ENCODE data around the gene NIT2. TPM values are rescaled to one million over a fixed set of nuclear protein-coding genes. Genes with fewer than 3 reads are reported as not detected.

The NIT2 gene
- total RNA-seq, 1 donor from 2014 or later: 24.7 TPM

DNA sequence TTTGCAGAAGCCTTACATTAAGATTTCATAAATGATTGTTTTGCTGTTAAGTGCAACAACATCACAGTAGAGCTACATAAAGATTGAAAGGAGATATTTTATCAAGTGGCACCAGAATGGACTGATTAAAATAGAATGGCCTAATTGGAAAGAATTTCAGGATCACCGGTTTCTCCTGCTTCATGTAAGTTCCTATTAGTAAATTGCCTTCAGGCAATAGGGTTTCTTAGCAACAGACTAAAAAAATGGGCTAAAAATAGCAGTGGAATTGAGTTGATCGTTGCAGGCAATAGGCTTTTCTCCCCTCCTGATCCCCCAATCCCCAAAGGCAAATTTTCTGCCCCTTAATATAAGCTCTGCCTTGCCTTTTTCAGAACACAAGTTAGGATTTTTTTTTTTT, 67.7 kb downstream of the NIT2 start:
- peak overlapping the region; percentile 78 for H3K4me3 ChIP-seq (ENCODE audit: low read depth, low read length)
- TF ChIP-seq, protein P1, sequence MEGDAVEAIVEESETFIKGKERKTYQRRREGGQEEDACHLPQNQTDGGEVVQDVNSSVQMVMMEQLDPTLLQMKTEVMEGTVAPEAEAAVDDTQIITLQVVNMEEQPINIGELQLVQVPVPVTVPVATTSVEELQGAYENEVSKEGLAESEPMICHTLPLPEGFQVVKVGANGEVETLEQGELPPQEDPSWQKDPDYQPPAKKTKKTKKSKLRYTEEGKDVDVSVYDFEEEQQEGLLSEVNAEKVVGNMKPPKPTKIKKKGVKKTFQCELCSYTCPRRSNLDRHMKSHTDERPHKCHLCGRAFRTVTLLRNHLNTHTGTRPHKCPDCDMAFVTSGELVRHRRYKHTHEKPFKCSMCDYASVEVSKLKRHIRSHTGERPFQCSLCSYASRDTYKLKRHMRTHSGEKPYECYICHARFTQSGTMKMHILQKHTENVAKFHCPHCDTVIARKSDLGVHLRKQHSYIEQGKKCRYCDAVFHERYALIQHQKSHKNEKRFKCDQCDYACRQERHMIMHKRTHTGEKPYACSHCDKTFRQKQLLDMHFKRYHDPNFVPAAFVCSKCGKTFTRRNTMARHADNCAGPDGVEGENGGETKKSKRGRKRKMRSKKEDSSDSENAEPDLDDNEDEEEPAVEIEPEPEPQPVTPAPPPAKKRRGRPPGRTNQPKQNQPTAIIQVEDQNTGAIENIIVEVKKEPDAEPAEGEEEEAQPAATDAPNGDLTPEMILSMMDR (conservative IDR thresholded peaks at IDR 0.05; ENCODE audit: low read depth, low read length): no peak
- DNase-seq (ENCODE audit: low read depth): no peak

DNA sequence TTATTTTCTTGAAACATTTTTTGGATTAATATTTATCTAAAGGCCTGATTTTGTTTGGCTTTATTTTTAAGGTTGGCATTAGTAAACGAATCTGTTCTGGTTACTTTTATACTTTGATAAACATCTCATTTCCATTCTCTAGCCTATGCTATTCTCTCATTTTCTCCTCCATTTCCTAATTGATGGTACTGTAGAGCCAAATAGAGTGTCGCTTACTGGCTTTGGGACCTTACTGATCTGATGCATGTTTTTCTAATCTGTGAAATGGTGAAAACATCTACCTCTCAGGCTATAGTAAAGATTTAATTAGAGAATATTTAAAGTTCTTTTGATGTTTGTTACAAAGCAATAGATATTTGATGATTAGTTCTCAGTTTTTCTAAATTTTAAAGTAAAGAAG, 68.3 kb downstream of the NIT2 start:
- peak overlapping the region; percentile 78 for H3K4me3 ChIP-seq (ENCODE audit: low read depth, low read length)
- DNase-seq (ENCODE audit: low read depth): no peak
- TF ChIP-seq, protein P1 (conservative IDR thresholded peaks at IDR 0.05; ENCODE audit: low read depth, low read length): no peak

DNA sequence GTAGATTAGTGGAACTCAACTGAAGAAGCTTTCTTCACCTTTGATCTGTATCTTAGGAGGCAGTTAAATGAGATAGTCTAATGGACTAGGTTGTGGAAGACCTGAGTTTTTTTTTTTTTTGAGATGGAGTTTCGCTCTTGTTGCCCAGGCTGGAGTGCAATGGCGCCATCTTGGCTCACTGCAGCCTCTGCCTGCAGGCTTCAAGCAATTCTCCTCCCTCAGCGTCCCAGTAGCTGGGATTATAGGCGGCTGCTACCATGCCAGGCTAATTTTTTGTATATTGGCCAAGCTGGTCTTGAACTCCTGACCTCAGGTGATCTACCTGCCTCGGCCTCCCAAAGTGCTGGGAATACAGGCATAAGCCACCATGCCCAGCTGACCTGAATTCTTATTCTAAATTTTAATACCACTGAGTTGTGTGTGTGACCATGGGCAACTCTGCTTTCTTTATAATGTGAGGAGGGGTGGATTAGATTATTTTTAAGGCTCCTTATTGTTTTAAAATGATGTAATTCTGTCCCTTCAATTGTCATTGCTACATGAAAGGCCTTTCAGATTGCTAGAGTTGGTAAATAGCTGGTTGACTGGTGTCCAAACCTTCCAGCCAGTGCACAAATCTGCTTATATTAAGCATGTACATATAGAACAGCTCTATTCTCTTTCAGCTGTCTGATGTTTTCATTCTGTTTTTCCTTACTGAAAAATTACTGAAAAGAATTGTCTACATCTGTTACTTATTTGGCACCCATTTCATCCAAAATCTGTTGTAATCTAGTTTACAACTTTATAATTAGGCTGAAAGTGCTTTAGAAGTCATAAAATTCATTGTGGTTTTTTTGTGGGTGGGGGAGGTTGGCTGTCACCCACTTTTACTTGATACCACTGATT, 69.0 kb downstream of the NIT2 start:
- H3K4me3 ChIP-seq (ENCODE audit: low read depth, low read length): peak overlapping the region; percentile 78
- DNase-seq (ENCODE audit: low read depth): no peak
- TF ChIP-seq, protein P1 (conservative IDR thresholded peaks at IDR 0.05; ENCODE audit: low read depth, low read length): peak; percentile 19

DNA sequence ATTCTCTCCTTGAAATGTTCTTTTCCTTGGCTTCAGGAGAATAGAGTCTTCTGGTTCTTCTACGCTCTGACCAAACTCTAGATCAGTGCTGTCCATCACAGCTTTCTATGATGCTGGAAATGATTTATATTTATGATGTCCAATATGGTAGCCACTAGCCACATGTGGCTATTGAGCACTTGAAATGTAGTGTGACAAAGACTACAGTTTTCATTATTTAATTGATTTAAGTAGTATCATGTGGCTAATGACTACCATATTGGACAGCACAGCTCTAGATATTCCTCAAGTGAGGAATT, 69.6 kb downstream of the NIT2 start:
- no peak overlapping the region for H3K4me3 ChIP-seq (ENCODE audit: low read depth, low read length)
- TF ChIP-seq, protein P1 (conservative IDR thresholded peaks at IDR 0.05; ENCODE audit: low read depth, low read length): no peak
- no peak for DNase-seq (ENCODE audit: low read depth)

DNA sequence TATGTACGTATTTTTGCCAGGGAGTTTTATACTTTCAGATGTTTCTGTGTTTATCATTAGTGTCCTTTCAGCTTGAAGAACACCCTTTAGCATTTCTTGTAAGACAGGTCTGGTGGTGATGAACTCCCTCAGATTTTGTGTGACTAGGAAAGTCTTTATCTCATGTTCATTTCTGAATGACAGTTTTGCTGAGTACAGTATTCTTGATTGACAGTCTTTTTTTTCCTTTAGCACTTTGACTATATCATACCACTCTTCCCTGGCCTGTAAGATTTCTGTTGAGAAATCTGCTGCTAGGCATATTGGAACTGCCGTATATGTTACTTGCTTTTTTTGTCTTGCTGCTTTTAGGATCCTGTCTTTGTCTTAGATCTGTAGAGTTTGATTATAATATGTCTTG, 72.6 kb downstream of the NIT2 start:
- DNase-seq (ENCODE audit: low read depth): no peak
- TF ChIP-seq, protein P1 (conservative IDR thresholded peaks at IDR 0.05; ENCODE audit: low read depth, low read length): no peak
- H3K4me3 ChIP-seq (ENCODE audit: low read depth, low read length): no peak overlapping the region

DNA sequence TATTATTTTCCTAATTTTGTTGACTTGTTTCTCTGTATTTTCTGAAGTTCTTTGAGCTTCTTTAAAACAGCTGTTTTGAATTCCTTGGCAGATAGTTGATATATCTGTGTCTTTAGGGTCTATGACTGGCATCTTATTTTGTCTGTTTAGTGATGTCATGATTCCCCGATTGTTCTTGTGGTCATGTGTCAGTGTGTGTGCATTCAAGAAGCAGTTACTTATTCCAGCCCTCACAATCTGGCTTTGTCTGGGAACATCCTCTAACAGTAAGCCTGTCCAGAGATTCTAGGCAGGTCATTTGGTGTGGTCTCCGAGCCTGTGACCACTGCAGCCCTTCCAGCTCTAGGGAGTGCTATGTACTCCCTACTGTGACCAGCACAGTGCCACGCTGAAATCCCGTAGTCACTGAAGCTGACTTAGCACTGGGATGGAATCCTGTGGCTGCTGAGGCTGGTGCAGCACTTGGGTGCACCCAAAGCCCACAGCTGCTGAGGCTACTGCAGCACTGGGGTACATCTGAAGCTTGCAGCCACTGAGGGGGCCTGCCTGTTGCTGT, 73.5 kb downstream of the NIT2 start:
- no peak overlapping the region for H3K4me3 ChIP-seq (ENCODE audit: low read depth, low read length)
- TF ChIP-seq, protein P1 (conservative IDR thresholded peaks at IDR 0.05; ENCODE audit: low read depth, low read length): no peak
- no peak for DNase-seq (ENCODE audit: low read depth)

Other genes with a start within 250 kb of the NIT2 start
- 24.1 and 33.4 TPM in 2 replicates for gene FILIP1L, start 220.3 kb upstream of the NIT2 start, total RNA-seq
- gene TBC1D23, start 73.8 kb upstream of the NIT2 start, total RNA-seq: 22.1 and 24.3 TPM in 2 replicates
- 27.5 and 37.0 TPM in 2 replicates for gene TOMM70, start 66.3 kb downstream of the NIT2 start, total RNA-seq
- gene LNP1, start 66.8 kb downstream of the NIT2 start, total RNA-seq: 1.6 and 2.3 TPM in 2 replicates
- gene TMEM45A, start 157.9 kb downstream of the NIT2 start, total RNA-seq: 1.8 and 2.1 TPM in 2 replicates